ENCODE results near the gene MMP24.

Gene MMP24

GRCh38 chr20:35294293-35294685 lies 67.8 kb downstream of the MMP24 start:
- no peaks in the 10 kb centered on the region; the same call in 1 of the 2 replicates for H3K27me3 ChIP-seq (ENCODE audit: control insufficient read depth, low read length)
- H3K4me2 ChIP-seq (ENCODE audit: low read length): no peak overlapping the region
- H3K27ac ChIP-seq (ENCODE audit: low read depth, low read length): no peak overlapping the region
- no peaks in the 10 kb centered on the region for H3K9me2 ChIP-seq (replicated peaks; ENCODE audit: control insufficient read depth, low read length)
- H3K36me3 ChIP-seq (ENCODE audit: control insufficient read depth, low read length): no peaks in the 10 kb centered on the region
- TF ChIP-seq EZH2phosphoT487 (IDR thresholded peaks at IDR 0.05; ENCODE audit: borderline replicate concordance, low read length) (no peak), CTCF (IDR thresholded peaks at IDR 0.05; ENCODE audit: low read depth, low read length, poor library complexity, severe bottlenecking) (no peak)
- H3F3A ChIP-seq (ENCODE audit: control insufficient read depth, insufficient read depth): no peaks in the 10 kb centered on the region
- H3K9me3 ChIP-seq (ENCODE audit: control insufficient read depth, insufficient read depth, low read length): no peaks in the 10 kb centered on the region
- no peak overlapping the region for H3K4me3 ChIP-seq (ENCODE audit: low read length)
- H3K4me1 ChIP-seq (ENCODE audit: control insufficient read depth, low read length): no peaks in the 10 kb centered on the region
- H4K20me1 ChIP-seq (ENCODE audit: control insufficient read depth, insufficient read depth, low read depth, low read length): no peaks in the 10 kb centered on the region
- no peaks in the 10 kb centered on the region for H3K79me2 ChIP-seq (ENCODE audit: control insufficient read depth, low read length)

DNA sequence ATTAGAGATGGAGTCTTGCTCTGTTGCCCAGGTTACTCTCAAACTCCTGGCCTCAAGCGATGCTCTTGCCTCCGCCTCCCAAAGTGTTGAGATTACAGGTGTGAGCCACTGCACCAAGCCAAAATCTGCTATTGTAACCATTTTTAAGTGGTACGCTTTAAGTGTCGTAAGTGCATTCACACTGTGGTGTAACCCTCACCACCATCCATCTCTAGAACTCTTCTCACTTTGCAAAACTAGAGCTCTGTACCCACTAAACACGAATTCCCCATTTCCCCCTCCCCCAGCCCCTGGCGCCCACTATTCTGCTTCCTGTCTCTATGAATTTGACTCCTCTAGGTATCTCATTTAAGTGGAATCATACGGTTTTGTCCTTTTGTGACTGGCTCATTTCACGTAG lies 68.6 kb downstream of the MMP24 start:
- no peaks in the 10 kb centered on the region for H3F3A ChIP-seq (ENCODE audit: control insufficient read depth, insufficient read depth)
- H3K4me2 ChIP-seq (ENCODE audit: low read length): no peak overlapping the region
- no peaks in the 10 kb centered on the region for H3K79me2 ChIP-seq (ENCODE audit: control insufficient read depth, low read length)
- no peak overlapping the region for H3K4me3 ChIP-seq (ENCODE audit: low read length)
- H4K20me1 ChIP-seq (ENCODE audit: control insufficient read depth, insufficient read depth, low read depth, low read length): no peaks in the 10 kb centered on the region
- no peaks in the 10 kb centered on the region; the same call in 1 of the 2 replicates for H3K27me3 ChIP-seq (ENCODE audit: control insufficient read depth, low read length)
- no peaks in the 10 kb centered on the region for H3K4me1 ChIP-seq (ENCODE audit: control insufficient read depth, low read length)
- no peak for TF ChIP-seq EZH2phosphoT487 (IDR thresholded peaks at IDR 0.05; ENCODE audit: borderline replicate concordance, low read length)
- TF ChIP-seq CTCF (IDR thresholded peaks at IDR 0.05; ENCODE audit: low read depth, low read length, poor library complexity, severe bottlenecking): no peak
- H3K9me3 ChIP-seq (ENCODE audit: control insufficient read depth, insufficient read depth, low read length): no peaks in the 10 kb centered on the region
- H3K36me3 ChIP-seq (ENCODE audit: control insufficient read depth, low read length): no peaks in the 10 kb centered on the region
- no peaks in the 10 kb centered on the region for H3K9me2 ChIP-seq (replicated peaks; ENCODE audit: control insufficient read depth, low read length)
- no peak overlapping the region for H3K27ac ChIP-seq (ENCODE audit: low read depth, low read length)

DNA sequence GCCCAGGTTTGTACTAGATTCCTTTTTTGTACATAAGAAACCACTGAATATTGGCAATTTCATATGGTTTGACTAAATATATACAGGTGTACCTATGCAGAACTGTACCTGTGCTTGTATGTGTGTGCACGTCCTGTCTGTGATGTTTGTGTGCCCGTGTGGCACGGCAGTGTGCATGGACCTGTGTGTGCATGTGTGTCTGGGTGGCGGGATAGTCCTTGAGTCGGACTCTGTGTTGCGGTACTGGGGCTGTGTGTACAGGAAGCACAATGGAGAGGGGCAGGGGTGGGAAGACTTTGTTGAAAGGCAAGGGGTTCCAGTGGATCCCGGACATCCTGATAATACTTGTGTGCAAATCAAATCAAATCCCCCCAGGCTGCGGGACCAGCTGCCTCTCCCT lies 69.2 kb downstream of the MMP24 start:
- no peaks in the 10 kb centered on the region for H4K20me1 ChIP-seq (ENCODE audit: control insufficient read depth, insufficient read depth, low read depth, low read length)
- TF ChIP-seq EZH2phosphoT487 (IDR thresholded peaks at IDR 0.05; ENCODE audit: borderline replicate concordance, low read length) (no peak), CTCF (IDR thresholded peaks at IDR 0.05; ENCODE audit: low read depth, low read length, poor library complexity, severe bottlenecking) (no peak)
- no peaks in the 10 kb centered on the region for H3K36me3 ChIP-seq (ENCODE audit: control insufficient read depth, low read length)
- no peak overlapping the region for H3K4me2 ChIP-seq (ENCODE audit: low read length)
- H3K79me2 ChIP-seq (ENCODE audit: control insufficient read depth, low read length): no peaks in the 10 kb centered on the region
- H3K4me3 ChIP-seq (ENCODE audit: low read length): no peak overlapping the region
- H3K4me1 ChIP-seq (ENCODE audit: control insufficient read depth, low read length): no peaks in the 10 kb centered on the region
- H3K27ac ChIP-seq (ENCODE audit: low read depth, low read length): no peak overlapping the region
- H3K9me2 ChIP-seq (replicated peaks; ENCODE audit: control insufficient read depth, low read length): no peaks in the 10 kb centered on the region
- no peaks in the 10 kb centered on the region; the same call in 1 of the 2 replicates for H3K27me3 ChIP-seq (ENCODE audit: control insufficient read depth, low read length)
- H3F3A ChIP-seq (ENCODE audit: control insufficient read depth, insufficient read depth): no peaks in the 10 kb centered on the region
- H3K9me3 ChIP-seq (ENCODE audit: control insufficient read depth, insufficient read depth, low read length): no peaks in the 10 kb centered on the region

Measured in DOHH2 (cell line).